GM12878 (cell line): ENCODE data around the gene NAB1. TPM values are rescaled to one million over a fixed set of nuclear protein-coding genes. Genes with fewer than 3 reads are reported as not detected.
A peak's percentile ranks its signal among the peaks of the same experiment; 100 is the strongest.

ENCODE experiments used
- ASH2L ChIP-seq: fragments of 300-600, 200-600 bp; sonication (generic); IDR thresholded peaks from 2 replicates; pipeline ENCODE4 v1.6.1; 2017; ENCODE audit warnings: low read depth, mild to moderate bottlenecking, borderline replicate concordance
- CHD2 ChIP-seq: IDR thresholded peaks from 2 replicates; pipeline ENCODE4 v1.6.1; 2011; ENCODE audit warnings: low read depth, low read length, improper control_type of control experiment, borderline replicate concordance
- EED ChIP-seq: sonication (generic); IDR thresholded peaks from 2 replicates; pipeline ENCODE4 v1.6.1; 2016; ENCODE audit warnings: antibody characterized with exemption, low read depth
- ETV6 ChIP-seq, 2 experiments: fragments of 450-650 bp in 1 of 2; IDR thresholded peaks in 1 of 2; conservative IDR thresholded peaks in 1 of 2; 2 replicates each; pipeline ENCODE4 v1.6.1; 2014; ENCODE audit warnings: antibody characterized with exemption in 1 of 2, borderline replicate concordance in 1 of 2, low read depth in 1 of 2, mild to moderate bottlenecking in 1 of 2, moderate library complexity in 1 of 2
- HCFC1 ChIP-seq: fragments of 150-350 bp; IDR thresholded peaks from 2 replicates; pipeline ENCODE4 v1.6.1; 2014; ENCODE audit warnings: low read length
- MXI1 ChIP-seq: fragments of 150-350 bp; IDR thresholded peaks from 2 replicates; pipeline ENCODE4 v1.6.1; 2011; ENCODE audit warnings: low read depth, mild to moderate bottlenecking, inconsistent platforms, low read length, improper control_type of control experiment
- POLR2AphosphoS5 ChIP-seq: IDR thresholded peaks from 2 replicates; pipeline ENCODE4 v1.6.1; 2011; ENCODE audit warnings: mild to moderate bottlenecking, low read length, inconsistent platforms
- RCOR1 ChIP-seq: conservative IDR thresholded peaks from 2 replicates; pipeline ENCODE4 v1.6.1; 2012; ENCODE audit warnings: low read depth, low read length, improper control_type of control experiment
- SMAD1 ChIP-seq: fragments of 450-650 bp; IDR thresholded peaks from 2 replicates; pipeline ENCODE4 v1.6.1; 2018; ENCODE audit warnings: mild to moderate bottlenecking, low read depth; ENCODE audit not compliant: partially characterized antibody
- SMAD5 ChIP-seq: IDR thresholded peaks from 2 replicates; pipeline ENCODE4 v1.6.1; 2016; ENCODE audit warnings: antibody characterized with exemption, low read depth
- STAT1 ChIP-seq: fragments of 450-650 bp; conservative IDR thresholded peaks from 2 replicates; pipeline ENCODE4 v1.6.1; 2014; ENCODE audit warnings: antibody characterized with exemption, mild to moderate bottlenecking
- STAT3 ChIP-seq: IDR thresholded peaks from 2 replicates; pipeline ENCODE4 v1.6.1; 2011; ENCODE audit warnings: low read depth, low read length, improper control_type of control experiment
- SUPT20H ChIP-seq: IDR thresholded peaks from 2 replicates; pipeline ENCODE4 v1.6.1; 2011; ENCODE audit warnings: low read depth, mild to moderate bottlenecking, low read length, moderate library complexity, borderline replicate concordance; ENCODE audit not compliant: control insufficient read depth
- ZNF24 ChIP-seq: fragments of 450-650 bp; IDR thresholded peaks from 2 replicates; pipeline ENCODE4 v1.6.1; 2017; ENCODE audit warnings: antibody characterized with exemption, mild to moderate bottlenecking
- polyA plus RNA-seq, 11 experiments: library from polyadenylated mRNA; depleted of rRNA in 4 of 11; unstranded in 6 of 11; stranded (reverse) in 5 of 11; fragments of >200 nt; fragmentation: Nextera tagmentation in 4 of 11; fragmentation: Illumina TruSeq in 1 of 11; extraction: Ambion mirVana in 4 of 11; extraction: Trizol in 1 of 11; gene quantifications; 1 replicate in 1 of 11; 2 replicates in 10 of 11; pipeline versions ENCODE4 v1.2.1 to v1.2.3, GENCODE V29; 2011 to 2016; ENCODE audit warnings: inconsistent platforms in 2 of 11, missing spikeins in 2 of 11, low read depth in 1 of 11
- total RNA-seq, 4 experiments: library from RNA; depleted of rRNA in 3 of 4; stranded (reverse); fragments of >200 nt in 3 of 4; fragmentation: Illumina TruSeq in 1 of 4; extraction: Trizol in 1 of 4; gene quantifications; 2 replicates each; pipeline versions ENCODE4 v1.2.1 to v1.2.3, GENCODE V29; 2013 to 2021
- TF ChIP-seq, protein P1 (sequence below): fragments of 450-650 bp; formaldehyde crosslinking; IDR thresholded peaks from 2 replicates; pipeline ENCODE4 v1.4.0; 2020; ENCODE audit warnings: mild to moderate bottlenecking, moderate library complexity
- TF ChIP-seq, protein P2 (sequence below): IDR thresholded peaks from 2 replicates; pipeline ENCODE4 v1.6.1; 2012; ENCODE audit warnings: low read length, inconsistent platforms
- TF ChIP-seq, protein P3 (sequence below): fragments of 450-650 bp; IDR thresholded peaks from 2 replicates; pipeline ENCODE4 v1.6.1; 2017; ENCODE audit warnings: mild to moderate bottlenecking
- TF ChIP-seq, protein P4 (sequence below): IDR thresholded peaks from 2 replicates; pipeline ENCODE4 v1.6.1; 2012; ENCODE audit warnings: low read depth, low read length, improper control_type of control experiment
- TF ChIP-seq, protein P5 (sequence below): fragments of 450-650 bp; IDR thresholded peaks from 2 replicates; pipeline ENCODE4 v1.6.1; 2017; ENCODE audit warnings: low read depth, mild to moderate bottlenecking, moderate library complexity

NAB1 gene
- total and polyA plus RNA-seq, 10 of the 15 experiments (the other 5 are each of a cell fraction or from before 2014, with no cell fraction given), result 4.5 to 39.6 (median 23.0) TPM

DNA sequence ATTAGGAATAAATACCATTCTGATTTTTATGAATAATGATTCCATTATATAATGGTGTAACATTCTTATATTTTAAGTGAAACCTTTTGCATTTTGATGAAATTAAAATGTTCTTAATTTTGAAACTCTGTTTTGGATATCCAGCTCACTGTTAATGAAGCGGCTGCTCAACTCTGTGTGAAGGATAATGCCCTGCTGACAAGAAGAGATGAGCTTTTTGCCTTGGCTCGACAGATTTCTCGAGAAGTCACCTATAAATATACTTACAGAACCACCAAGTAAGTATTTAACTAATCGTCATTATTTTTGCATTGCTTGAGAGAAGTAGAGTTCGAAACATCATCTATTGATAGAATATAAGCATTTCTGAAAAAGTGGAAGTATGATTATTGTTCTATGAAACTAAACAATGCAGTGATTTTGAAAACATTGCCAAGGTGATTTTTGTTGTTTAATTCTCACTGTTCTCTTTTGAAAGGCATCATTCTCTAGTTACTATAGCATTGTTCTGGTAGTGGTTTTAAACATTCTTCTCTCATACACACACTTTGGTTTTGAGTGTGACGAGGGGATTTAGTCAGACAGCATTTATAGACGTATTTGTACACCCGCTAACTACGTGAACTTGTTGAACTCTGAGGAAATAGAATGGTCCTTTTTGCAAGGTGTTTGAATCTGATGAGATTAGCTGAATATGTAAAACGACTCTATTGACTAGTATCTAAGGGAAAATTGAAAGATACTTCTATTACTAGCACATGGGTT, 21.5 kb downstream of the NAB1 start (continued):
- TF ChIP-seq, protein P1, sequence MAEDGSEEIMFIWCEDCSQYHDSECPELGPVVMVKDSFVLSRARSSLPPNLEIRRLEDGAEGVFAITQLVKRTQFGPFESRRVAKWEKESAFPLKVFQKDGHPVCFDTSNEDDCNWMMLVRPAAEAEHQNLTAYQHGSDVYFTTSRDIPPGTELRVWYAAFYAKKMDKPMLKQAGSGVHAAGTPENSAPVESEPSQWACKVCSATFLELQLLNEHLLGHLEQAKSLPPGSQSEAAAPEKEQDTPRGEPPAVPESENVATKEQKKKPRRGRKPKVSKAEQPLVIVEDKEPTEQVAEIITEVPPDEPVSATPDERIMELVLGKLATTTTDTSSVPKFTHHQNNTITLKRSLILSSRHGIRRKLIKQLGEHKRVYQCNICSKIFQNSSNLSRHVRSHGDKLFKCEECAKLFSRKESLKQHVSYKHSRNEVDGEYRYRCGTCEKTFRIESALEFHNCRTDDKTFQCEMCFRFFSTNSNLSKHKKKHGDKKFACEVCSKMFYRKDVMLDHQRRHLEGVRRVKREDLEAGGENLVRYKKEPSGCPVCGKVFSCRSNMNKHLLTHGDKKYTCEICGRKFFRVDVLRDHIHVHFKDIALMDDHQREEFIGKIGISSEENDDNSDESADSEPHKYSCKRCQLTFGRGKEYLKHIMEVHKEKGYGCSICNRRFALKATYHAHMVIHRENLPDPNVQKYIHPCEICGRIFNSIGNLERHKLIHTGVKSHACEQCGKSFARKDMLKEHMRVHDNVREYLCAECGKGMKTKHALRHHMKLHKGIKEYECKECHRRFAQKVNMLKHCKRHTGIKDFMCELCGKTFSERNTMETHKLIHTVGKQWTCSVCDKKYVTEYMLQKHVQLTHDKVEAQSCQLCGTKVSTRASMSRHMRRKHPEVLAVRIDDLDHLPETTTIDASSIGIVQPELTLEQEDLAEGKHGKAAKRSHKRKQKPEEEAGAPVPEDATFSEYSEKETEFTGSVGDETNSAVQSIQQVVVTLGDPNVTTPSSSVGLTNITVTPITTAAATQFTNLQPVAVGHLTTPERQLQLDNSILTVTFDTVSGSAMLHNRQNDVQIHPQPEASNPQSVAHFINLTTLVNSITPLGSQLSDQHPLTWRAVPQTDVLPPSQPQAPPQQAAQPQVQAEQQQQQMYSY (CRISPR knock-in tag), result no peak
- no peak for TF ChIP-seq ASH2L
- TF ChIP-seq, protein P2, sequence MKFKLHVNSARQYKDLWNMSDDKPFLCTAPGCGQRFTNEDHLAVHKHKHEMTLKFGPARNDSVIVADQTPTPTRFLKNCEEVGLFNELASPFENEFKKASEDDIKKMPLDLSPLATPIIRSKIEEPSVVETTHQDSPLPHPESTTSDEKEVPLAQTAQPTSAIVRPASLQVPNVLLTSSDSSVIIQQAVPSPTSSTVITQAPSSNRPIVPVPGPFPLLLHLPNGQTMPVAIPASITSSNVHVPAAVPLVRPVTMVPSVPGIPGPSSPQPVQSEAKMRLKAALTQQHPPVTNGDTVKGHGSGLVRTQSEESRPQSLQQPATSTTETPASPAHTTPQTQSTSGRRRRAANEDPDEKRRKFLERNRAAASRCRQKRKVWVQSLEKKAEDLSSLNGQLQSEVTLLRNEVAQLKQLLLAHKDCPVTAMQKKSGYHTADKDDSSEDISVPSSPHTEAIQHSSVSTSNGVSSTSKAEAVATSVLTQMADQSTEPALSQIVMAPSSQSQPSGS, result no peak; the same call in 1 of the 2 replicates
- no peak; the same call in 1 of the 2 replicates for TF ChIP-seq MXI1
- TF ChIP-seq STAT3, result no peak
- TF ChIP-seq, protein P3, sequence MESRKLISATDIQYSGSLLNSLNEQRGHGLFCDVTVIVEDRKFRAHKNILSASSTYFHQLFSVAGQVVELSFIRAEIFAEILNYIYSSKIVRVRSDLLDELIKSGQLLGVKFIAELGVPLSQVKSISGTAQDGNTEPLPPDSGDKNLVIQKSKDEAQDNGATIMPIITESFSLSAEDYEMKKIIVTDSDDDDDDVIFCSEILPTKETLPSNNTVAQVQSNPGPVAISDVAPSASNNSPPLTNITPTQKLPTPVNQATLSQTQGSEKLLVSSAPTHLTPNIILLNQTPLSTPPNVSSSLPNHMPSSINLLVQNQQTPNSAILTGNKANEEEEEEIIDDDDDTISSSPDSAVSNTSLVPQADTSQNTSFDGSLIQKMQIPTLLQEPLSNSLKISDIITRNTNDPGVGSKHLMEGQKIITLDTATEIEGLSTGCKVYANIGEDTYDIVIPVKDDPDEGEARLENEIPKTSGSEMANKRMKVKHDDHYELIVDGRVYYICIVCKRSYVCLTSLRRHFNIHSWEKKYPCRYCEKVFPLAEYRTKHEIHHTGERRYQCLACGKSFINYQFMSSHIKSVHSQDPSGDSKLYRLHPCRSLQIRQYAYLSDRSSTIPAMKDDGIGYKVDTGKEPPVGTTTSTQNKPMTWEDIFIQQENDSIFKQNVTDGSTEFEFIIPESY, result no peak
- TF ChIP-seq HCFC1, result no peak
- TF ChIP-seq EED, result no peak
- TF ChIP-seq ETV6 (conservative IDR thresholded peaks at IDR 0.05 in 1 of 2, IDR thresholded peaks at IDR 0.05 in 1 of 2; ENCODE audit: borderline replicate concordance in 1 of 2, low read depth in 1 of 2), result peak in 1 of 2 experiments; percentile 33; a peak in 1 of 4 replicates
- peak; percentile 55; the same call in 1 of the 2 replicates for TF ChIP-seq ZNF24
- TF ChIP-seq SMAD1, result peak; percentile 59
- TF ChIP-seq RCOR1, result no peak
- TF ChIP-seq, protein P4, sequence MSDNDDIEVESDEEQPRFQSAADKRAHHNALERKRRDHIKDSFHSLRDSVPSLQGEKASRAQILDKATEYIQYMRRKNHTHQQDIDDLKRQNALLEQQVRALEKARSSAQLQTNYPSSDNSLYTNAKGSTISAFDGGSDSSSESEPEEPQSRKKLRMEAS, result no peak
- TF ChIP-seq SUPT20H, result no peak
- TF ChIP-seq CHD2, result peak; percentile 33; the same call in 1 of the 2 replicates
- TF ChIP-seq STAT1, result no peak
- no peak for TF ChIP-seq SMAD5
- TF ChIP-seq, protein P5, sequence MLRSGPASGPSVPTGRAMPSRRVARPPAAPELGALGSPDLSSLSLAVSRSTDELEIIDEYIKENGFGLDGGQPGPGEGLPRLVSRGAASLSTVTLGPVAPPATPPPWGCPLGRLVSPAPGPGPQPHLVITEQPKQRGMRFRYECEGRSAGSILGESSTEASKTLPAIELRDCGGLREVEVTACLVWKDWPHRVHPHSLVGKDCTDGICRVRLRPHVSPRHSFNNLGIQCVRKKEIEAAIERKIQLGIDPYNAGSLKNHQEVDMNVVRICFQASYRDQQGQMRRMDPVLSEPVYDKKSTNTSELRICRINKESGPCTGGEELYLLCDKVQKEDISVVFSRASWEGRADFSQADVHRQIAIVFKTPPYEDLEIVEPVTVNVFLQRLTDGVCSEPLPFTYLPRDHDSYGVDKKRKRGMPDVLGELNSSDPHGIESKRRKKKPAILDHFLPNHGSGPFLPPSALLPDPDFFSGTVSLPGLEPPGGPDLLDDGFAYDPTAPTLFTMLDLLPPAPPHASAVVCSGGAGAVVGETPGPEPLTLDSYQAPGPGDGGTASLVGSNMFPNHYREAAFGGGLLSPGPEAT, result peak; percentile 50; the same call in 1 of the 2 replicates
- no peak for TF ChIP-seq POLR2AphosphoS5
